ENCODE data around the gene MEI4. TPM values are rescaled to one million over a fixed set of nuclear protein-coding genes. Genes with fewer than 3 reads are reported as not detected.
"Not testable (repeated sequence)": the region's sequence is repeated elsewhere in the genome, so short reads cannot be mapped to it uniquely, and the experiment has no call there.

MEI4 gene
- total RNA-seq, 1 experiment from 2014 or later: 0.20 TPM

DNA sequence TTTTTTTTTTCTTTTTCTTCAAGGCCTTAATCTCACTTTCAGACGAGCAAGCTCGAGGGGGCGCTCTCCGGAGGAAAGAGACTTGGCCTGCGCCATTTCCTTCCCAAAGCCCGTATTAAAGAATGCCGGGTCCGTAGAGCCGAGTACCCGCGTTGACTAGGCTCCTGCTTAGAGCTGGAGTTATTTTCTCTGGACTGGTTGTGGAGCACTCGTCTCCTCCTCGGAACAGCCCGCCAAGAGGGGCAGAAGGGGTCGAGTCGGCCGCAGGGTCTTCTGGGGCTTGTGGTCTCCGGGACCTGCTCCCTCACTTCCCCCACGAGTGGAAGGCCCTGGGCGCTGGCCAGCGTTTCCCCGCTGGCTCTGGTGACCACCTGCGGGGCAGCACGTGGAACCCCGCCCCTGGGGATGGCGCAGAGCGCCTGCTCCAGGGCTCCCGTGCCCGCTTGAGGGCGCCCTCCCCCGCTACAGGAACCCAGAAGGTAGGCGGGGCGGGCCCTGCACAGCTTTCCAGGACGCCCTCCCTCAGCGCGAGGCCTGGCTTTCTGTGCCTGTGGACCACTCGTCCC, 2.7 kb upstream of the MEI4 start (continued):
- TF ChIP-seq, protein P1, sequence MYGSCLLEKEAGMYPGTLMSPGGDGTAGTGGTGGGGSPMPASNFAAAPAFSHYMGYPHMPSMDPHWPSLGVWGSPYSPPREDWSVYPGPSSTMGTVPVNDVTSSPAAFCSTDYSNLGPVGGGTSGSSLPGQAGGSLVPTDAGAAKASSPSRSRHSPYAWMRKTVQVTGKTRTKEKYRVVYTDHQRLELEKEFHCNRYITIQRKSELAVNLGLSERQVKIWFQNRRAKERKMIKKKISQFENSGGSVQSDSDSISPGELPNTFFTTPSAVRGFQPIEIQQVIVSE (CRISPR knock-in tag; IDR thresholded peaks at IDR 0.05; ENCODE audit: borderline replicate concordance): no peak
- TF ChIP-seq, protein P2, sequence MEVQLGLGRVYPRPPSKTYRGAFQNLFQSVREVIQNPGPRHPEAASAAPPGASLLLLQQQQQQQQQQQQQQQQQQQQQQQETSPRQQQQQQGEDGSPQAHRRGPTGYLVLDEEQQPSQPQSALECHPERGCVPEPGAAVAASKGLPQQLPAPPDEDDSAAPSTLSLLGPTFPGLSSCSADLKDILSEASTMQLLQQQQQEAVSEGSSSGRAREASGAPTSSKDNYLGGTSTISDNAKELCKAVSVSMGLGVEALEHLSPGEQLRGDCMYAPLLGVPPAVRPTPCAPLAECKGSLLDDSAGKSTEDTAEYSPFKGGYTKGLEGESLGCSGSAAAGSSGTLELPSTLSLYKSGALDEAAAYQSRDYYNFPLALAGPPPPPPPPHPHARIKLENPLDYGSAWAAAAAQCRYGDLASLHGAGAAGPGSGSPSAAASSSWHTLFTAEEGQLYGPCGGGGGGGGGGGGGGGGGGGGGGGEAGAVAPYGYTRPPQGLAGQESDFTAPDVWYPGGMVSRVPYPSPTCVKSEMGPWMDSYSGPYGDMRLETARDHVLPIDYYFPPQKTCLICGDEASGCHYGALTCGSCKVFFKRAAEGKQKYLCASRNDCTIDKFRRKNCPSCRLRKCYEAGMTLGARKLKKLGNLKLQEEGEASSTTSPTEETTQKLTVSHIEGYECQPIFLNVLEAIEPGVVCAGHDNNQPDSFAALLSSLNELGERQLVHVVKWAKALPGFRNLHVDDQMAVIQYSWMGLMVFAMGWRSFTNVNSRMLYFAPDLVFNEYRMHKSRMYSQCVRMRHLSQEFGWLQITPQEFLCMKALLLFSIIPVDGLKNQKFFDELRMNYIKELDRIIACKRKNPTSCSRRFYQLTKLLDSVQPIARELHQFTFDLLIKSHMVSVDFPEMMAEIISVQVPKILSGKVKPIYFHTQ (CRISPR knock-in tag; IDR thresholded peaks at IDR 0.05): no peak
- TF ChIP-seq ZNF416 (CRISPR knock-in tag; IDR thresholded peaks at IDR 0.05) (0 out of 2 replicates have a peak, but pooled peaks have one; percentile 3), ATF1 (CRISPR knock-in tag; IDR thresholded peaks at IDR 0.05) (no peak), ZNF121 (CRISPR knock-in tag; IDR thresholded peaks at IDR 0.05) (no peak), GTF2I (CRISPR knock-in tag; conservative IDR thresholded peaks at IDR 0.05) (no peak), GABPB1 (CRISPR knock-in tag; IDR thresholded peaks at IDR 0.05) (no peak), ZNF138 (CRISPR knock-in tag; conservative IDR thresholded peaks at IDR 0.05) (no peak), PRDM15 (CRISPR knock-in tag; IDR thresholded peaks at IDR 0.05) (no peak)

- ChIA-PET CTCF (no interaction called here), POLR2A (no interaction called here)
- DNase-seq (ENCODE audit: low spot score) (no peak), ATAC-seq (no peak)
- H3K36me3 Mint-ChIP-seq: no peaks in the 10 kb centered on the region
- H3K9me3 Mint-ChIP-seq: no peaks in the 10 kb centered on the region
- H3K4me3 Mint-ChIP-seq: no peak overlapping the region
- H3K27me3 Mint-ChIP-seq (ENCODE audit: low read depth): no peaks in the 10 kb centered on the region
- H3K4me1 Mint-ChIP-seq: peaks cover 8% of the 10 kb centered on the region
- H3K27ac Mint-ChIP-seq: no peak overlapping the region
- TF ChIP-seq PREB (CRISPR knock-in tag; IDR thresholded peaks at IDR 0.05; ENCODE audit: borderline replicate concordance) (no peak), NFYB (CRISPR knock-in tag; conservative IDR thresholded peaks at IDR 0.05; ENCODE audit: low read depth) (no peak)
Measured at GRCh38 chr6:77653816-77654215, 977 bp downstream of the MEI4 start.

GRCh38 chr6:77655035-77655434, 2.2 kb downstream of the MEI4 start:
- CTCF ChIA-PET; H3K9me3 Mint-ChIP-seq; H3K4me1 Mint-ChIP-seq; POLR2A ChIA-PET; ATAC-seq; H3K4me3 Mint-ChIP-seq; H3K36me3 Mint-ChIP-seq; DNase-seq (ENCODE audit: low spot score); H3K27me3 Mint-ChIP-seq (ENCODE audit: low read depth); H3K27ac Mint-ChIP-seq: not testable (repeated sequence)

All from WTC11 (cell line).